Measurements from ENCODE around the gene LIMS2.

LIMS2 gene

GRCh38 chr2:127662937-127663565 lies 12.3 kb downstream of the LIMS2 start:
- Histone ChIP-seq H3K4me3 (ENCODE audit: low read depth, low read length) (no peak overlapping the region), H3K9me3 (ENCODE audit: control insufficient read depth, insufficient read depth, low read depth, low read length) (no peaks in the 10 kb centered on the region), H3K4me1 (ENCODE audit: control insufficient read depth, insufficient read depth, low read length) (no peaks in the 10 kb centered on the region), H3K27ac (ENCODE audit: extremely low read depth, low read depth, low read length) (no peak overlapping the region), H3K36me3 (ENCODE audit: control insufficient read depth in 2 of 2, insufficient read depth in 1 of 2, low read length in 2 of 2) (no peaks in the 10 kb centered on the region)
- ChIA-PET POLR2A (no interaction called here), CTCF (interaction anchor here (2.3 kb wide), 1 partner anchor 72 kb away, joined by 8 read pairs; no protein-coding TSS in a partner anchor)
- TF ChIP-seq ZNF704 (tag by site-specific recombination; IDR thresholded peaks at IDR 0.05): no peak
- TF ChIP-seq ZFP3 (tag by site-specific recombination; IDR thresholded peaks at IDR 0.05; ENCODE audit: low read depth): no peak
- no peak for TF ChIP-seq ZNF202 (tag by site-specific recombination; IDR thresholded peaks at IDR 0.05; ENCODE audit: borderline replicate concordance)
- TF ChIP-seq ZFP37 (tag by site-specific recombination; IDR thresholded peaks at IDR 0.05): no peak
- no peak for TF ChIP-seq ZNF18 (tag by site-specific recombination; IDR thresholded peaks at IDR 0.05)
- no peak for TF ChIP-seq ZSCAN23 (tag by site-specific recombination; IDR thresholded peaks at IDR 0.05)
- TF ChIP-seq ZNF830 (tag by site-specific recombination; IDR thresholded peaks at IDR 0.05; ENCODE audit: low read depth): no peak
- no peak for TF ChIP-seq ZNF146 (tag by site-specific recombination; IDR thresholded peaks at IDR 0.05)
- no peak for TF ChIP-seq ZSCAN18 (tag by site-specific recombination; IDR thresholded peaks at IDR 0.05)
- TF ChIP-seq ZNF473 (tag by site-specific recombination; IDR thresholded peaks at IDR 0.05): no peak
- TF ChIP-seq ZNF510 (tag by site-specific recombination; IDR thresholded peaks at IDR 0.05; ENCODE audit: insufficient replicate concordance): no peak
- no peak for TF ChIP-seq ZNF791 (tag by site-specific recombination; IDR thresholded peaks at IDR 0.05)
- no peak for TF ChIP-seq ZNF768 (tag by site-specific recombination; IDR thresholded peaks at IDR 0.05)
- no peak for TF ChIP-seq BCL6B (tag by site-specific recombination; IDR thresholded peaks at IDR 0.05)
- TF ChIP-seq OSR2 (tag by site-specific recombination; IDR thresholded peaks at IDR 0.05): no peak

GRCh38 chr2:127661949-127662510 lies 13.3 kb downstream of the LIMS2 start:
- no peaks in the 10 kb centered on the region for H3K4me1 ChIP-seq (ENCODE audit: control insufficient read depth, insufficient read depth, low read length)
- ChIA-PET CTCF (interaction anchor here (1.5 to 2.3 kb wide), 2 partner anchors 12 to 71 kb away, joined by 4 to 8 read pairs; no protein-coding TSS in a partner anchor), POLR2A (no interaction called here)
- no peak overlapping the region for H3K4me3 ChIP-seq (ENCODE audit: low read depth, low read length)
- H3K27ac ChIP-seq (ENCODE audit: extremely low read depth, low read depth, low read length): no peak overlapping the region
- H3K9me3 ChIP-seq (ENCODE audit: control insufficient read depth, insufficient read depth, low read depth, low read length): no peaks in the 10 kb centered on the region
- H3K36me3 ChIP-seq (ENCODE audit: control insufficient read depth in 2 of 2, insufficient read depth in 1 of 2, low read length in 2 of 2): no peaks in the 10 kb centered on the region
- TF ChIP-seq TCF7L2 (IDR thresholded peaks at IDR 0.05; ENCODE audit: borderline replicate concordance, low read depth, low read length): no peak
- TF ChIP-seq HOXA7 (CRISPR knock-in tag; IDR thresholded peaks at IDR 0.05; ENCODE audit: borderline replicate concordance): no peak
- TF ChIP-seq PBX3 (CRISPR knock-in tag; IDR thresholded peaks at IDR 0.05): no peak
- no peak for TF ChIP-seq ZNF555 (tag by site-specific recombination; conservative IDR thresholded peaks at IDR 0.05)

Measured in HEK293 (cell line).